ENCODE data around the gene XPO4.

Gene XPO4

GRCh38 chr13:20826843-20827560 is 75.5 kb downstream of the XPO4 start:
- no peak for FAIRE-seq

- no peak for FAIRE-seq
Observed at GRCh38 chr13:20826301-20826700, 76.2 kb downstream of the XPO4 start.

DNA sequence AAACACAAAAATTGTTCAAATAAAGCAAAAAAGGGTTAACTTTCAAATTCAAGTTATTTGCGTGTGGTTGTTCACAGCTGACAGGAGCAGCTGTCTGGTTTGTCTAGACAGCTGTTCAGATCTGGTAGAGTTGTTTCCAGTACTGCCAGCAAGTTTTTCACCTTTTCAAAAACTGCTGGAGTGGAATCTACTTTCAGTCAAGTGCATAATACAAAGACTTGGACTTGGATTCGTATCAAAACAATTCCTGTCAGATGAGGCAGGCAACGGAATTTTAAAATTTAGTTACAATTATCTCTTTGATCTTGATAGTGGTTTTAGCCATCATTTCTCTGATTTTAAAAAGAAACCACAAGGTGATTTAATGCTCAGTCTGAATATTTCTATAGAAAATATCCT is 77.1 kb downstream of the XPO4 start:
- no peak for FAIRE-seq

- no peak for FAIRE-seq
Observed at GRCh38 chr13:20824762-20825476, 77.6 kb downstream of the XPO4 start.

DNA sequence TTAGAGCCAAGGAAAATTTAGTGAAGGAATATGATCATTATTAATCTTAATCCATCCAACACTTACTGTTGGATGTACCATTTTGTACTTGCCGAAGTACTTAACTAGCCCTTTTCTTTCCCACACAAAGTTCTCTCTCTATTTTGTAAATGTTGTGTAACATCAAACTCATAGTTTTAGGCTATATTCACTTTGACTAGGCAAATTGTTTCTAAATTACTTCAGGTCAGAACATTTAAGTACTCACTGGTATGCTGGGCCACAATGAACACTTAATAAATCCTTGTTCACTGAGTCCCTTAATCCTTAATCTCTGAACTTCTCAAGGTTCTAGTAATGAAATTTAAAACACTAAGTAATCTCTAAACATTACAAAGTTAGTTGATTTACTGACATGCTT is 79.5 kb downstream of the XPO4 start:
- FAIRE-seq = no peak

DNA sequence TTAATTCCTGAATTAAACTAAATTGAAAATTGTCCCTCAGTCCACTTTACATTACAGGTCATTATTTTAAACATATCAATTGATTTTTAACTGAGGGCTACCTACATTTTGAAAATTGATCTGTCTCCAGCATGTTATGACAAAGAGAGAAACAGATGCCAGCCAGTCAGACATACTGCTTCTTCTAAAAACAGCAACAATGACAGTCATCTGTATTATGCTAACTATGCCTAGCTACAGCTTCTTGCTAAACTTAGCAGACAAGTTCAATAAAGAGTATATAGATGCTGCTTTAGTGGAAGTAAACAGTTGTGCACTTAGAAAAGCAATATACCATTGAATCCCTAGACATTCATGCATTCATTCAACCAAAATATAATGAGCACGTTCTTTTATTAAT is 80.1 kb downstream of the XPO4 start:
- FAIRE-seq = no peak

DNA sequence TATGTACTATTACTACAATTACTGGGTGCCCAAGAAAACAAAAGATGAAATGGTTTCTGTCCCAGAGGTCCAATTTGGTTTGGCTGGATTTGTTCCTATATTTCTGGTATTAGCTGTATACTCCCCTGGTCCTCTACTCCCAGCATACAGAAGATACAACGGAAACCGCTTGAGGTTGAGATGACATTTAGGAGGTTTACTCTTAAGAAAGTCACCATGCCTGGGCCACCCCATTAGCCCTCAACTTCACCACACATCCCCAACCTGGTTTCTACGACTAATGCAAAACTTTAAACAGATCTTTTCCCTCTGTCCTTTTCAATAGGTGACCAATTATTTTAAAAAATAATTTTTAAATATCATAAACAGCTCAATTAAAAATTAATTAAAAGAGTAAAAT is 82.8 kb downstream of the XPO4 start:
- FAIRE-seq = no peak

DNA sequence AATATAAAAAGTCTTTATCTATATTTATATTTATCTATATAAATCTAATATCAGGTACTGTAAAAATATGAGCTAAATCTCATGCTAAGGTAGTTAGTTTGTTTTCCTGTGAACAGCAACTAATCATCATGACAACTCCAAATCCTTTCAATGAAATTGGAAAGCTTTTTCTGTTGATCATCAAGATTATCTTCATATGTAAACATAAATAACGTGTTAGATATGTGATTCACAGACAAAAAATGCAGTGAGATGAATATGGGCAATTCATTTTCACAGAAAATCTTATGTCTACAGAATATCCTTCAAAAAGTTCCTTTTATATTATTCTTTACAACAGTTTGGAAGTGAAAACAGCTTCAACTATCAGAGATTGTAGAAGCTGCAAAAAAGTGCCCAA is 87.1 kb downstream of the XPO4 start:
- FAIRE-seq = no peak

DNA sequence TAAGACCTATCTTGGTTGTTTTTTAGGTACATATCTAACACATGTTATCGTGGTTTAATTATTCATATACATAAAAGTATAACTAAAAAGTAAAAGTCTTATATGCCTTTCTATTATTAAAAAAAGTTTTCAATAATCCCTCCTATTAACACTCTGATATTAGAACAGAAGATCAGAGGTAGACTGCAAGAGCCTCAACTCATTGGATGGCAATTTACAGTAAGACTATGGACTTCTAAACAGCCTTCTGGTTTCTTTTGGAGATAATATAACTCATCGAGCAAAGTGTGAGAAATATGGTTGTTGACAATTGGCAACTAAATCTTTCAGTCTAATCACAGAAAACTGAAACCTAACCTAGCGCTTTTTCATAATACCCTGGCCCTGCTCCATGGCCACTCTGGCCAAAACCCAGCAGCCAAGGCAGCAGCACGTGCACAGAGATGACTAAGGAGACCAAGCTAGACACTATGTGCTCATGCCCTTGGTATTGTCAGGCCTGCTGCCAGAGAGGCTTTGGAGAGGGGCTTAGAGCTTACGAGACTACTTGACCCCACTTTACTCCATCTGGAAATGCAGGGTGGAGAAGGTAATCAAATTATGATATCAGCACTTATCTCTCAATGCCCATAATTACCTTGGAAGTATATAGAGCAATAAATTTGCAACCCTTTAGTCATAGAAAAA is 88.2 kb downstream of the XPO4 start:
- FAIRE-seq = no peak

DNA sequence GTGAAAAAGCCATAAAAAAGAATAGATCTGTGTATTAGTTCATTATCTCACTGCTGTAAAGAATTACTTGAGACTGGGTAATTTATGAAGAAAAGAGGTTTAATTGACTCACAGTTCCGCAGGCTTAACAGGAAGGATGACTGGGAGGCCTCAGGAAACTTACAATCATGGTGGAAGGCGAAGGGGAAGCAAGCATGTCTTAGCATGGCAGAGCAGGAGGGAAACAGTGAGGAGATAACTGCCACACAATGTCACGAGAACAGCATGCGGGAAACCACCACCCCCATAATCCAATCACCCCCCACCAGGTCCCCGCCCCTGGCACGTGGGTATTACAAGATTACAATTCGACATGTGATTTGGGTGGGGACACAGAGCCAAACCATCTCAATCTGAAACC is 89.7 kb downstream of the XPO4 start:
- FAIRE-seq = no peak

- no peak for FAIRE-seq
Observed at GRCh38 chr13:20810808-20811207, 91.7 kb downstream of the XPO4 start.

- FAIRE-seq = no peak
Observed at GRCh38 chr13:20808874-20809273, 93.7 kb downstream of the XPO4 start.

DNA sequence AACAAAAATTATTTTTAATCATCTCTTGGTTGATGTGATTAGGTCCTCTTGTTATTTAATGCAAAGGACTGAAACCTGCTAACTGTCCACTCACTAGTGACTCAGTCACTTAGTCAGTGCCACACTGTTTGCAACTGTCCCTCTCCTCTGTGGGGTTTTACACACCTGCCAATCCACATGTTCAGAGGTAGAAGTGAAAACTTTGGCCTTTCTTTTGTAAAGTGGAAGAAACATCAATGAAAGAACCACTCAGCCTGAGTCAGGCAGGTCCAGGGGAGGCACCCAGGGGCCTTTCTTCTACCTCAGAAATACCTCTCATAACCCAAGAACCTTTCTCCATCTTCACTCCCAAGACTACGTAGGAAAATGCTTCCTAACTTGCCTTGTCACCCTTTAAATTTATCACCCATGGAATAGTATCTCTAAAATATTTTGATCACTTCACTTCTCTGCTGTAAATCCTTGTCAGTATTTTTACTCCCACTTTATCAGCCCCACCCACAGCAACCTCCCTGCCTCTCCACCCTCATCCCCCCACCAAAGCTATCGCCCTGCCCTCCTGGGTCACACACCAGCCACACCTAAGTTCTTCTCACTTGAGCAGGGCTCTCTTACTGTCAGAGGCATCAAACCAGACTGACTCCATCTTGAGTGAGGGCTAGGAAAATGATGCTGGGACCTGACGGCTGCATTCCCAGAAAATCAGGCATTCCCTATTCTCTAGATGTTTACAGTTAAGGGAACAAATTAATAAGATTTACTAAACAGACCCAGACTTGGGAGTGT is 99.2 kb downstream of the XPO4 start:
- no peak for FAIRE-seq

DNA sequence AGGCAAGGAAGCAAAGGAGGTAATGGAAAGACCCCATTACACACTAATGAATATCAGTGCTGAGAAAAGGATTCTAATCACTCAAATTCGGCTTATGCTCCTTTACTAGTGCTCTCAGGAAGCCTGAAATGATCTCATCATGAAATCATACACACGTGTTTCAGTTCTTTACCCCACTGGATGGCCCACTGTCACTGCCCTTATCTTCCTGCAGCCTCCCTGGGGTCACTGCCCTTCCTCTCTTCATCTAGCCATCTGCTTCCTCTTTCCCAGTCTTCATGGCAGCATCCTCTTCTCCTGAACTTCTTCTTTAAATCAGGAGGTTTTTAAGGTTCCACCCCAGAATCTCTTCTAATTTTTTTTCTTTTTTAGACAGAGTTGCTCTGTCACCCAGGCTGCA is 100.8 kb downstream of the XPO4 start:
- FAIRE-seq = no peak

DNA sequence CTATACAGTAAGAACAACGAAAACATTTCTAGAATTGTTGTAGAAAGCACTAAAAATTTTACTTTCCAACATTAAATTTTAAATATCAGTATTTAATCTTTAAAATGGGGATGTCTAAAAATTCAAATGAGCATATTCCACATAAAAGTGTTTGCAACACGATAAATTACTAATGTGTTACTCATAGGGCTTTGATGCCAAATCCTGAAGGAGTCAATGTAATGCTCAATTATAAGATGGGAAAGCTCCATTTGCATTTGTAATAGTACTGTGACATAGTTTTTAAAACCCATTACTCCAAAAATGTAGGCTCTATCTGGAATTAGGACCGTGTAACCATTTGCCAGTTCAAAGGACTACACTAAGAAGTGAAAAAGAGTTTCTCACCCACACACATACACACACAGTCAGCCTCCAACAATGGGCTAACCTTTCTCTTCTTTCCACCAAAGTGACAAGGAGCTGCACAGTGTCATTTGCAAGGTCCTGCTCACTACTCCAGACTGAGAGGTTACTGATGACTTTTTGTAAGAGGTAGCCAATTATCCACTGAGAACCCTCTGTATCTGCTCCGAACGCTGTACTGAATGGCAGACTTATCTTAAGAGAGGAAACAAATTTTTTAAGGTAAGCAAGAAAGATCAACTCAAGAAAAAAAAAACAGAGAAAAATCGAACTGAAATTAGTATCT is 102.7 kb downstream of the XPO4 start:
- FAIRE-seq = no peak

GRCh38 chr13:20798027-20798426 is 104.5 kb downstream of the XPO4 start:
- FAIRE-seq = no peak

GRCh38 chr13:20796791-20797508 is 105.6 kb downstream of the XPO4 start:
- no peak for FAIRE-seq

DNA sequence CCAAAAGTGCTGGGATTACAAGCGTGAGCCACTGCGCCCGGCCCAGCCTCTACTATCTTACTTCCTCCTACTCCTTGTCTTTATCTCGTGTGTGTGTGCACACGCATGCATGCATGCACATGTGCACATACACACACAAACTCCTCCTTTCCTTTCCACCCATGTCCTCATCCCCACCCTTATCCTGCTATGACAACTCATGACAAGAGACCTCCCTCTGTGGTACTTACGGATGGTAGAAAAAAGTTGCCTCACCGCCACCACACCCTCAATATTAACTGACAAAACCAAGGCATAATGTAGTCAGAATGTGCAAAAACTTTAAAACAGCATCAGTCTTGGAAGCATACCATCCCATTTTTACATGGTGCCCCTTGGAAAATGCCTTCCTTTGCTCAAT is 112.9 kb downstream of the XPO4 start:
- FAIRE-seq = no peak

DNA sequence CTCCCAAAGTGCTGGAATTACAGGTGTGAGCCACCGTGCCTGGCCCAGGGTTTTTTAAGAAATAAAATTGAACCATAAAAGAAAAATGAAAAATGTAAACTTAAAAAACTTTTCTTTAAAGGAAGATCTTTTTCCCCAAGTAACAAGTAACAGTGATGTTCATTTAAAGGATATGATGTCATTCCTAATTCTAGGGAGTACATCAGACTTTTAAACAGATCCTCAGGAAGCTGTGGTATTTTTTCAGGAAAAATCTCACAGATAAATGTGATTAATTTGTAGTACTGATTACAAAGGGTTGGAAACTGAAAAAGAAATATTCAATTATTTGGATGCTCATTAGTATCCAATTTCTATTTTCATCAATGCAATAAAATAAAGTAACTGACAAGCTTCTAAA is 114.2 kb downstream of the XPO4 start:
- no peak for FAIRE-seq

DNA sequence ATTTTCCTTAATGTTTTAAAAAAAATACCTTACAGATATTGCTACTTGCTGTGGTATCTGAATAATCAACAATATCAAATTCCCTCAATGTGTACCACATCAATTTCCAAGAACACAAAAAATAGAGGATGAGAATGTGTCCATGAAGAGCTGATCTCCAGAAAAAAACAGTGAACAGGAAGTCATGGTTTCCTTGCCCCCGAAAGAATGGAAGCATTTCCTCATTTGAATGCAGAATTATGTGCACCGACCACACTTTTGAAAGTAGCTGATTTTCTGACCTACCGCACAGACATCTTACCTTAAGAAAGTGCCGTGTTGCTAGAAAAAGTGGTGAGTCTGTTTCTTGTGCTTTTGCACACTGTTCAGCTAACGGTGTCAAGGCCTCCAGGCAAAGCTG is 115.4 kb downstream of the XPO4 start:
- no peak for FAIRE-seq

- no peak for FAIRE-seq
Observed at GRCh38 chr13:20782116-20782708, 120.3 kb downstream of the XPO4 start.

GRCh38 chr13:20780317-20780716 is 122.2 kb downstream of the XPO4 start:
- no peak for FAIRE-seq

Data from TTC549 (cell line).